ENCODE results near the gene HYDIN.
"Not testable (repeated sequence)": the region's sequence is repeated elsewhere in the genome, so short reads cannot be mapped to it uniquely, and the experiment has no call there.

GRCh38 chr16:70877895-70878294 is 352.6 kb downstream of the HYDIN start:
- not testable (repeated sequence) for TF ChIP-seq CBFA2T2 (conservative IDR thresholded peaks at IDR 0.05); ATF1 (CRISPR knock-in tag; IDR thresholded peaks at IDR 0.05); ATF1 (tag; IDR thresholded peaks at IDR 0.05); ZNF707 (CRISPR knock-in tag; conservative IDR thresholded peaks at IDR 0.05); ZNF507 (tag; conservative IDR thresholded peaks at IDR 0.05); ZNF217 (CRISPR knock-in tag; IDR thresholded peaks at IDR 0.05); ARHGAP35 (IDR thresholded peaks at IDR 0.05; ENCODE audit: partially characterized antibody); USF2 (CRISPR knock-in tag; IDR thresholded peaks at IDR 0.05); GATA2 (CRISPR knock-in tag; IDR thresholded peaks at IDR 0.05); MED1 (CRISPR knock-in tag; IDR thresholded peaks at IDR 0.05; ENCODE audit: borderline replicate concordance); MBD2 (IDR thresholded peaks at IDR 0.05; ENCODE audit: borderline replicate concordance, low read depth); ZNF592 (IDR thresholded peaks at IDR 0.05)
- TF ChIP-seq, protein P1, sequence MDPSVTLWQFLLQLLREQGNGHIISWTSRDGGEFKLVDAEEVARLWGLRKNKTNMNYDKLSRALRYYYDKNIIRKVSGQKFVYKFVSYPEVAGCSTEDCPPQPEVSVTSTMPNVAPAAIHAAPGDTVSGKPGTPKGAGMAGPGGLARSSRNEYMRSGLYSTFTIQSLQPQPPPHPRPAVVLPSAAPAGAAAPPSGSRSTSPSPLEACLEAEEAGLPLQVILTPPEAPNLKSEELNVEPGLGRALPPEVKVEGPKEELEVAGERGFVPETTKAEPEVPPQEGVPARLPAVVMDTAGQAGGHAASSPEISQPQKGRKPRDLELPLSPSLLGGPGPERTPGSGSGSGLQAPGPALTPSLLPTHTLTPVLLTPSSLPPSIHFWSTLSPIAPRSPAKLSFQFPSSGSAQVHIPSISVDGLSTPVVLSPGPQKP (CRISPR knock-in tag; IDR thresholded peaks at IDR 0.05) = not testable (repeated sequence)
